Kidney (tissue), 22 donors: Measurements from ENCODE around the gene AAGAB. TPM values are rescaled to one million over a fixed set of nuclear protein-coding genes. Genes with fewer than 3 reads are reported as not detected.

Source experiments
- DNase-seq, 5 donors: peaks; one replicate each; pipeline ENCODE4 v3.0.0-alpha.2; 2013 to 2020
- FAIRE-seq: peaks from 2 replicates; lab custom pipeline; 2012; peaks lifted over from hg19 to GRCh38; lab: Jason Lieb, UNC
- H3K27ac ChIP-seq, 2 donors: one replicate each; pipeline ENCODE4 v1.7.0; 2013; ENCODE audit warnings: low read depth in 2 of 2, low read length in 2 of 2, inconsistent platforms in 1 of 2
- H3K27me3 ChIP-seq: one replicate; pipeline ENCODE4 v1.7.1; 2013; ENCODE audit warnings: low read length, inconsistent platforms; ENCODE audit not compliant: control insufficient read depth, insufficient read depth
- H3K36me3 ChIP-seq, 3 donors: one replicate each; pipeline versions ENCODE4 v1.7.0 to v1.7.1; 2013; ENCODE audit warnings: low read length in 3 of 3, control low read depth in 1 of 3, inconsistent platforms in 1 of 3; ENCODE audit not compliant: insufficient read depth in 3 of 3, control insufficient read depth in 2 of 3
- H3K4me1 ChIP-seq, 3 donors: one replicate each; pipeline versions ENCODE4 v1.7.0 to v1.7.1; 2013; ENCODE audit warnings: low read length in 3 of 3, inconsistent platforms in 1 of 3, low read depth in 1 of 3; ENCODE audit not compliant: control insufficient read depth in 2 of 3, insufficient read depth in 2 of 3
- H3K4me3 ChIP-seq, 3 donors: one replicate each; pipeline versions ENCODE4 v1.7.0 to v1.8.1; 2013; ENCODE audit warnings: low read length in 3 of 3, control low read depth in 1 of 3, inconsistent platforms in 1 of 3
- H3K9ac ChIP-seq, 3 donors: one replicate each; pipeline versions ENCODE4 v1.7.0 to v1.7.1; 2013; ENCODE audit warnings: low read length in 3 of 3, control low read depth in 1 of 3, inconsistent platforms in 1 of 3
- H3K9me3 ChIP-seq, 3 donors: one replicate each; pipeline versions ENCODE4 v1.7.0 to v1.7.1; 2013; ENCODE audit warnings: low read length in 3 of 3, control low read depth in 1 of 3, inconsistent platforms in 1 of 3; ENCODE audit not compliant: control insufficient read depth in 2 of 3, insufficient read depth in 1 of 3
- CTCF ChIP-seq: IDR thresholded peaks from 3 replicates; pipeline ENCODE4 v1.5.1; 2012; ENCODE audit warnings: mild to moderate bottlenecking, moderate library complexity, borderline replicate concordance; ENCODE audit not compliant: insufficient read depth; ENCODE audit errors: extremely low read depth
- intact Hi-C: fragments of 100-400 bp; cut with DNase I; formaldehyde crosslinking; loops from one replicate; pipeline ENCODE4 v1.11.1; 2022
- long read RNA-seq, 10 donors: library from polyadenylated mRNA in 1 of 10; unstranded in 1 of 10; transcript quantifications; one replicate each; pipeline ENCODE4 v2.0.0 and lab custom pipeline, GENCODE V29; 2021 to 2026
- polyA plus RNA-seq: library from polyadenylated mRNA; stranded (reverse); fragments of 350-450 nt; fragmentation: Illumina TruSeq; extraction: RNeasy Lipid Tissue Mini Kit (QIAGEN cat#74804); gene quantifications from one replicate; pipeline ENCODE4 v1.2.3, GENCODE V29; 2014; ENCODE audit warnings: low read depth, low replicate concordance; ENCODE audit not compliant: insufficient read depth
- total RNA-seq: library from RNA; stranded (reverse); fragmentation: NEBNext Ultra II Directional; extraction: Animal tissue kit (Norgen Biotek cat#: 25700); gene quantifications from one replicate; pipeline ENCODE4 v1.2.1, GENCODE V29; 2021
- donor health status: control.
- donor health status: control.
- donor health status: control.
- donor health status: control.
- donor health status: control.
- donor health status: DM: yes; HTN: yes; CAD: no.
- donor health status: Normal renal cell carcinoma (clear cell type).

AAGAB gene
- 44.0 TPM for total RNA-seq
- 40.7 TPM for polyA plus RNA-seq
- long read RNA-seq, donor 1, transcript AAGAB-201 (10 exons, 2,841 nt): major isoform, 5 of 5 reads
- long read RNA-seq, donor 1, partial matches to known transcripts: 0 of 5 reads
- long read RNA-seq, donor 1, other reads (novel, unspliced or antisense): 0 of 5 reads
- long read RNA-seq, donor 2, transcript AAGAB-201 (10 exons, 2,841 nt): major isoform, 12 of 15 reads
- long read RNA-seq, donor 2, partial matches to known transcripts: 0 of 15 reads
- long read RNA-seq, donor 2, other reads (novel, unspliced or antisense): 0 of 15 reads
- long read RNA-seq, donor 3, transcript AAGAB-201 (10 exons, 2,841 nt): major isoform, 11 of 13 reads
- long read RNA-seq, donor 3, partial matches to known transcripts: 0 of 13 reads
- long read RNA-seq, donor 3, other reads (novel, unspliced or antisense): 0 of 13 reads
- long read RNA-seq, donor 4, transcript AAGAB-201 (10 exons, 2,841 nt): major isoform, 5 of 6 reads
- long read RNA-seq, donor 4, partial matches to known transcripts: 0 of 6 reads
- long read RNA-seq, donor 4, other reads (novel, unspliced or antisense): 0 of 6 reads
- long read RNA-seq, donor 5, partial matches to known transcripts: 0 of 1 reads
- long read RNA-seq, donor 5, other reads (novel, unspliced or antisense): 0 of 1 reads
- long read RNA-seq, donor 6, transcript AAGAB-201 (10 exons, 2,841 nt): major isoform, 17 of 25 reads
- long read RNA-seq, donor 6, partial matches to known transcripts: 8 of 25 reads
- long read RNA-seq, donor 6, other reads (novel, unspliced or antisense): 0 of 25 reads
- long read RNA-seq, donor 7, transcript AAGAB-201 (10 exons, 2,841 nt): major isoform, 24 of 32 reads
- long read RNA-seq, donor 7, partial matches to known transcripts: 3 of 32 reads
- long read RNA-seq, donor 7, other reads (novel, unspliced or antisense): 3 of 32 reads
- long read RNA-seq, donor 8, partial matches to known transcripts: 0 of 4 reads
- long read RNA-seq, donor 8, other reads (novel, unspliced or antisense): 0 of 4 reads
- long read RNA-seq, donor 9, partial matches to known transcripts: 0 of 4 reads
- long read RNA-seq, donor 9, other reads (novel, unspliced or antisense): 0 of 4 reads
- long read RNA-seq, donor 10, transcript AAGAB-201 (10 exons, 2,841 nt): major isoform, 6 of 6 reads
- long read RNA-seq, donor 10, partial matches to known transcripts: 0 of 6 reads
- long read RNA-seq, donor 10, other reads (novel, unspliced or antisense): 0 of 6 reads

- Histone ChIP-seq H3K27ac (peak within 1 kb of the TSS; percentile 83 to 86), H3K9me3 (no peaks in the 10 kb centered on the region), H3K36me3 (no peaks in the 10 kb centered on the region), H3K9ac (peak within 1 kb of the TSS; percentile 66 to 93 (median 69)), H3K27me3 (no peaks in the 10 kb centered on the region), H3K4me3 (peak within 1 kb of the TSS; percentile 81 to 95 (median 87)), H3K4me1 (peaks cover 0 to 4% (median 3%) of the 10 kb centered on the region in 3 donors)
- TF ChIP-seq CTCF: peak; percentile 7
- intact Hi-C loops: no loop called here
- DNase-seq: peak; percentile 97 to 99 (median 98)
- FAIRE-seq: no peak
Observed at GRCh38 chr15:67254238-67255175, at the start of gene AAGAB, which contains the start of gene IQCH. Gene AAGAB (minus strand): TSS chr15:67254661. CDS start chr15:67254631, 30 bp downstream. Gene IQCH (plus strand): TSS chr15:67254786. CDS start chr15:67254897, 111 bp downstream.

GRCh38 chr15:67303490-67304363, 49.3 kb upstream of the AAGAB start:
- FAIRE-seq: peak; percentile 54
- DNase-seq: peak in 2 of 5 donors; percentile 53 to 60

More at GRCh38 chr15:67303490-67304363, 49.3 kb upstream of the AAGAB start:
- H3K4me3 ChIP-seq: no peak overlapping the region
- H3K27me3 ChIP-seq: no peaks in the 10 kb centered on the region
- TF ChIP-seq CTCF: peak; percentile 38
- no peaks in the 10 kb centered on the region for H3K9me3 ChIP-seq
- H3K27ac ChIP-seq: no peak overlapping the region
- intact Hi-C loops: loop anchor here (10.0 kb wide), 1 partner anchor 359 kb away; no protein-coding TSS in a partner anchor
- H3K36me3 ChIP-seq: no peaks in the 10 kb centered on the region
- no peaks in the 10 kb centered on the region for H3K4me1 ChIP-seq
- no peak overlapping the region for H3K9ac ChIP-seq
